HG03039 (cell line): Measurements from ENCODE around the gene PCNX1.

ENCODE experiments used
- ATAC-seq: cut with Tn5 transposase; IDR thresholded peaks from one replicate; pipeline ENCODE4 v1.9.1; 2021; ENCODE audit warnings: mild to moderate bottlenecking, moderate library complexity; ENCODE audit not compliant: unreplicated experiment

PCNX1 gene

GRCh38 chr14:70955543-70956480 is 48.6 kb downstream of the PCNX1 start:
- no peak for ATAC-seq

- no peak for ATAC-seq
Observed at GRCh38 chr14:70956511-70956910, 49.3 kb downstream of the PCNX1 start.

- ATAC-seq: no peak
Observed at GRCh38 chr14:70957710-70958109, 50.5 kb downstream of the PCNX1 start.

- ATAC-seq: no peak
Observed at GRCh38 chr14:70962935-70963334, 55.7 kb downstream of the PCNX1 start.

GRCh38 chr14:70964492-70964891 is 57.2 kb downstream of the PCNX1 start:
- no peak for ATAC-seq

GRCh38 chr14:70971560-70971959 is 64.3 kb downstream of the PCNX1 start:
- ATAC-seq: no peak

GRCh38 chr14:70972107-70972976 is 65.1 kb downstream of the PCNX1 start:
- no peak for ATAC-seq

GRCh38 chr14:70976591-70976990 is 69.3 kb downstream of the PCNX1 start:
- no peak for ATAC-seq

- ATAC-seq: no peak
Observed at GRCh38 chr14:70981000-70981952, 74.0 kb downstream of the PCNX1 start.

GRCh38 chr14:70982200-70982599 is 74.9 kb downstream of the PCNX1 start:
- ATAC-seq: no peak

- ATAC-seq: no peak
Observed at GRCh38 chr14:70987041-70987440, 79.8 kb downstream of the PCNX1 start.

GRCh38 chr14:70988452-70988851 is 81.2 kb downstream of the PCNX1 start:
- no peak for ATAC-seq

GRCh38 chr14:70993931-70994330 is 86.7 kb downstream of the PCNX1 start:
- ATAC-seq: no peak

- no peak for ATAC-seq
Observed at GRCh38 chr14:70995211-70995610, 88.0 kb downstream of the PCNX1 start.

GRCh38 chr14:70995671-70996070 is 88.4 kb downstream of the PCNX1 start:
- ATAC-seq: no peak

GRCh38 chr14:70999117-70999516 is 91.9 kb downstream of the PCNX1 start:
- ATAC-seq: no peak

- no peak for ATAC-seq
Observed at GRCh38 chr14:71000091-71000490, 92.8 kb downstream of the PCNX1 start.

GRCh38 chr14:71001742-71002141 is 94.5 kb downstream of the PCNX1 start:
- ATAC-seq: no peak

- no peak for ATAC-seq
Observed at GRCh38 chr14:71003156-71003555, 95.9 kb downstream of the PCNX1 start.

- no peak for ATAC-seq
Observed at GRCh38 chr14:71004481-71004880, 97.2 kb downstream of the PCNX1 start.

GRCh38 chr14:71005076-71005475 is 97.8 kb downstream of the PCNX1 start:
- ATAC-seq: no peak
